Measurements from ENCODE around the gene GPR78. TPM values are rescaled to one million over a fixed set of nuclear protein-coding genes. Genes with fewer than 3 reads are reported as not detected.
"Not testable (repeated sequence)": the region's sequence is repeated elsewhere in the genome, so short reads cannot be mapped to it uniquely, and the experiment has no call there.

The GPR78 gene
- total RNA-seq, 2 donors from 2014 or later: 0.45 TPM; not detected in 1

DNA sequence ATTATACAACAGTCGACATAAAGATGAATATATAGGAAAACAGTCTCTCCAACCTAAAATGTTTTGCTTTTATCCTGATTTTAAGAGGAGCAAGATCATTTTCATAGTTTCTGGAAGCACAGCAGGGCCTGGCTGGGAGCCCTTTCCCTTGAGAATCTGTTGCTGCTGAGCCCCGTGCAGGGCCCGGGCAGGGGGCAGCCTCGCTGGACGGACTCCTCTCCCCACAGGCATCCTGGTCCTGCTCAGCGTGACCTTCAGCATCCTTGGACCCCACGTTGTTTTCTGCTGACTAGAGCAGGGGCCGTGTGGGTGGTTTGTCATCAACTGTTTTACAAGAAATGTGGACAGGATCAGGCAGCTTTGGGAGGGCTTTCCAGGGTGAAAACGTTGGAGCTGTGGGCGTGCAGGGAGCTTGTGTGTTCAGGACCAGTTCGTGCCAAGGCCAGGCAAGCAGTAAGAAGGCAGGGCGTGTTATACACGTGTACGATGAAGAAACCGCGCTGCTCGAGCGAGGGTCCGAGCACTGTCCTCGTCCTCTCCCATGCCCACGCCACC lies 37.4 kb downstream of the GPR78 start:
- WGBS: 66% methylated on average over 21 of the region's 21 CpGs
- H3K27me3 ChIP-seq (replicated peaks; ENCODE audit: insufficient read depth): no peaks in the 10 kb centered on the region
- no peaks in the 10 kb centered on the region for H3K4me1 ChIP-seq (replicated peaks)
- H3K27ac ChIP-seq: no peak overlapping the region
- DNase-seq (ENCODE audit: low spot score): no peak
- TF ChIP-seq POLR2A (IDR thresholded peaks at IDR 0.05): no peak
- no peak overlapping the region for H3K4me3 ChIP-seq
- no peaks in the 10 kb centered on the region for H3K9me3 ChIP-seq
- intact Hi-C loops (cut with DNase I): no loop called here
- no peaks in the 10 kb centered on the region for H3K36me3 ChIP-seq

DNA sequence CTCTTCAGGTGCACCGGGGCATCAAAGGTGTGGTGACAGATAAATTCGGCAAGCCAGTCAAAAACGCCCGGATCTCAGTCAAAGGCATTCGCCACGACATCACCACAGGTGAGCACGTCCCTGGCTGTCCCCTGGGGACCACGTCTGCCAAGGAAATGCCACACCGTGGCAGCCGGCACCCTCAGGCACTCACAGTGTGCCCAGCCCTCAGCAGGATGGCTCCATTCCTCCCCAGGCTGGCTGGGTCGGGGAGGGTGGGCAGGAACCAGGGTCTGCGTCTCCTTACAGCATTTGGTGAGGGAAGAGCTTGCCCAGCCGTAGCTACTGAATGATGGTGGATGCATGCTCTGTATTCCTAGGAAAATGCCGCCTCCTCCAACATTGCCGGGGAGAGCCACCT lies 38.2 kb downstream of the GPR78 start:
- Histone ChIP-seq H3K27ac (no peak overlapping the region), H3K27me3 (replicated peaks; ENCODE audit: insufficient read depth) (no peaks in the 10 kb centered on the region), H3K36me3 (no peaks in the 10 kb centered on the region), H3K4me1 (replicated peaks) (no peaks in the 10 kb centered on the region), H3K9me3 (no peaks in the 10 kb centered on the region), H3K4me3 (no peak overlapping the region)
- intact Hi-C loops (cut with DNase I): no loop called here
- TF ChIP-seq POLR2AphosphoS5 (IDR thresholded peaks at IDR 0.05) (no peak), POLR2A (IDR thresholded peaks at IDR 0.05) (no peak)
- TF ChIP-seq, protein P1, sequence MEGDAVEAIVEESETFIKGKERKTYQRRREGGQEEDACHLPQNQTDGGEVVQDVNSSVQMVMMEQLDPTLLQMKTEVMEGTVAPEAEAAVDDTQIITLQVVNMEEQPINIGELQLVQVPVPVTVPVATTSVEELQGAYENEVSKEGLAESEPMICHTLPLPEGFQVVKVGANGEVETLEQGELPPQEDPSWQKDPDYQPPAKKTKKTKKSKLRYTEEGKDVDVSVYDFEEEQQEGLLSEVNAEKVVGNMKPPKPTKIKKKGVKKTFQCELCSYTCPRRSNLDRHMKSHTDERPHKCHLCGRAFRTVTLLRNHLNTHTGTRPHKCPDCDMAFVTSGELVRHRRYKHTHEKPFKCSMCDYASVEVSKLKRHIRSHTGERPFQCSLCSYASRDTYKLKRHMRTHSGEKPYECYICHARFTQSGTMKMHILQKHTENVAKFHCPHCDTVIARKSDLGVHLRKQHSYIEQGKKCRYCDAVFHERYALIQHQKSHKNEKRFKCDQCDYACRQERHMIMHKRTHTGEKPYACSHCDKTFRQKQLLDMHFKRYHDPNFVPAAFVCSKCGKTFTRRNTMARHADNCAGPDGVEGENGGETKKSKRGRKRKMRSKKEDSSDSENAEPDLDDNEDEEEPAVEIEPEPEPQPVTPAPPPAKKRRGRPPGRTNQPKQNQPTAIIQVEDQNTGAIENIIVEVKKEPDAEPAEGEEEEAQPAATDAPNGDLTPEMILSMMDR (IDR thresholded peaks at IDR 0.05): no peak
- 66% methylated on average over 15 of the region's 15 CpGs for WGBS
- no peak for DNase-seq (ENCODE audit: low spot score)

DNA sequence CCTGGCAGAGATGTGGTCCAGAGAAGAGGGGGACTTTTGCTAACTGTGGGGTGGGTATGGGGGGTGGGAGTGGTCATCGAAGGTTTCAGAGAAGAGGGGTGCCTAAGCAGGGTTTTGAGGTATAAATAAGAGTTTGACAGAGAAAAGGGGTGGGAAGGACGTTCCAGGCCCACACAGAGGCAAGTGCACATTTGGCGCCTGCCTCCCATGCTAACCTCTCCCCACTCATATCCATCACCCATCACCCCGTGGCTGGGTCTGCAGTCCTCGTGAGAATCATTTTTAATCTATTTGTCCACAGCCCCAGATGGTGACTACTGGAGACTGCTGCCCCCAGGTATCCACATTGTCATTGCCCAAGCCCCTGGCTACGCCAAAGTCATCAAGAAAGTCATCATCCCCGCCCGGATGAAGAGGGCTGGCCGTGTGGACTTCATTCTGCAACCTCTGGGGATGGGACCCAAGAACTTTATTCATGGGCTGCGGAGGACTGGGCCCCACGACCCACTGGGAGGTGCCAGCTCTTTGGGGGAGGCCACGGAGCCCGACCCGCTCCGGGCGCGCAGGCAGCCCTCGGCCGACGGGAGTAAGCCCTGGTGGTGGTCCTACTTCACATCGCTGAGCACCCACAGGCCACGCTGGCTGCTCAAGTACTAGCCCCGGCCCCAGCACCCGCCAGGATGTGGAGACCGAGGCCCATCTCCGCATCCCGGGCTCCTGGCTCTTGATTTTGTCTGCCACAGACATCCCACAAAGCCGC lies 38.9 kb downstream of the GPR78 start:
- DNase-seq (ENCODE audit: low spot score): no peak
- WGBS: 90% methylated on average over 28 of the region's 28 CpGs
- no peaks in the 10 kb centered on the region for H3K36me3 ChIP-seq
- no peak overlapping the region for H3K4me3 ChIP-seq
- intact Hi-C loops (cut with DNase I): no loop called here
- TF ChIP-seq, protein P1 (IDR thresholded peaks at IDR 0.05): no peak
- no peak overlapping the region for H3K27ac ChIP-seq
- no peaks in the 10 kb centered on the region for H3K9me3 ChIP-seq
- H3K27me3 ChIP-seq (replicated peaks; ENCODE audit: insufficient read depth): no peaks in the 10 kb centered on the region
- no peaks in the 10 kb centered on the region for H3K4me1 ChIP-seq (replicated peaks)

DNA sequence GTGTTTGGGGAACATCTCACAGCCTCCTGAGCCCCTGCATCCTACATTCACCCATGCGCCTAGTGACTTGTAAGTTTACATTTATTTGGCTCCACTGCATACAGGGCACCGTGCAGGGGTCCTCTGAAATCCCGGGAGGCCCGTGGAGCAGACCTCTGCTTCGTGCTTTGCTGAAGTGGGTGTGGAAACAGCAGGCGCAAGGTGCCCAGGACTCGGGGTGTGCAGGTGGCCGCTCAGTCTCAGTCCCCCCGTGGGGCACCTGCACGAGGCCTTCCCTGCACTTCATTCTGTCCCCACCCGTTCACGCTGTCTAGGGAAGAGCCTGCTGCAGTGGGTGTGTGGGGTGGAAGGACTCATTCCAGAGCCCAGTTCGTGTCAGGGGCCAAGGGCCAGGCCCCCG lies 40.9 kb downstream of the GPR78 start:
- H3K9me3 ChIP-seq; H3K27ac ChIP-seq; H3K4me3 ChIP-seq; H3K27me3 ChIP-seq (replicated peaks; ENCODE audit: insufficient read depth); intact Hi-C loops (cut with DNase I); DNase-seq (ENCODE audit: low spot score); H3K36me3 ChIP-seq; H3K4me1 ChIP-seq (replicated peaks): not testable (repeated sequence)
- 80% methylated on average over 10 of the region's 14 CpGs for WGBS

DNA sequence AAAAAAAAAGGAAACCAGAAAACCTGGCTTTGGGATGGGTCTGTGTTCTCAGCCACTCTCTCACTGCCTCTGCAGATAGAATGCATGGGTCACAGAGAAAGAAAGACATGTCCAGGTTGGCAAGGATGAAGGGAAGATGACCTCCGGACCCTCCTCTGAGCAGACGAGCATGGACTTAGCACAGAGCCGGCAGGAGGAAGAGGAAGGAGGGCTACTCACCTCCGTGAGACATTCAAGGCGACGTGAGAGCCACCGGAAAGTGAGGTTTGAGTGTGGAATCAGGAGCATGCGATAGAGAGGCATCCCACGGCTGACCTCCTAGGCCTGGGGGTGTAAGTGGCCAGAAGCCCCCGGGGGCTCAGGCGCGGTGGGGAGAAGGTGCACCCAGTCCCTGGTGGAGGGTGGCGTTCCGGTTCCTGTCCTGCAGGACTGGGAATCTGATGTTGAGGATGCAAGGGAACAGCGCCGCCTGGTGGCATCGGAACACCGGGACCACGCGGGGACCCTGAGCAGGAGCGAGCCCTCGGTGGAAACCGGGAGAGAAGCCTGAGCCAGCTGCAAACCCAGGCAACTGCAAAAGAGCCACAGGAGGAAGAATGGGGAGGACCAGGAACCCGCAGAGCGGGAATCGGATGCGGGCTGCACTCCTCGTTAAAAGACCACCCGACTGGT lies 44.5 kb downstream of the GPR78 start:
- H3K27me3 ChIP-seq (replicated peaks; ENCODE audit: insufficient read depth); H3K36me3 ChIP-seq; H3K27ac ChIP-seq; H3K9me3 ChIP-seq; H3K4me1 ChIP-seq (replicated peaks); intact Hi-C loops (cut with DNase I); H3K4me3 ChIP-seq; DNase-seq (ENCODE audit: low spot score): not testable (repeated sequence)
- no CpG with 5 or more reads among the region's 29 CpGs for WGBS

DNA sequence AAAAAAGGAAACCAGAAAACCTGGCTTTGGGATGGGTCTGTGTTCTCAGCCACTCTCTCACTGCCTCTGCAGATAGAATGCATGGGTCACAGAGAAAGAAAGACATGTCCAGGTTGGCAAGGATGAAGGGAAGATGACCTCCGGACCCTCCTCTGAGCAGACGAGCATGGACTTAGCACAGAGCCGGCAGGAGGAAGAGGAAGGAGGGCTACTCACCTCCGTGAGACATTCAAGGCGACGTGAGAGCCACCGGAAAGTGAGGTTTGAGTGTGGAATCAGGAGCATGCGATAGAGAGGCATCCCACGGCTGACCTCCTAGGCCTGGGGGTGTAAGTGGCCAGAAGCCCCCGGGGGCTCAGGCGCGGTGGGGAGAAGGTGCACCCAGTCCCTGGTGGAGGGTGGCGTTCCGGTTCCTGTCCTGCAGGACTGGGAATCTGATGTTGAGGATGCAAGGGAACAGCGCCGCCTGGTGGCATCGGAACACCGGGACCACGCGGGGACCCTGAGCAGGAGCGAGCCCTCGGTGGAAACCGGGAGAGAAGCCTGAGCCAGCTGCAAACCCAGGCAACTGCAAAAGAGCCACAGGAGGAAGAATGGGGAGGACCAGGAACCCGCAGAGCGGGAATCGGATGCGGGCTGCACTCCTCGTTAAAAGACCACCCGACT lies 50.2 kb downstream of the GPR78 start:
- DNase-seq (ENCODE audit: low spot score); H3K27me3 ChIP-seq (replicated peaks; ENCODE audit: insufficient read depth); H3K4me1 ChIP-seq (replicated peaks); H3K9me3 ChIP-seq; H3K4me3 ChIP-seq; intact Hi-C loops (cut with DNase I); H3K36me3 ChIP-seq; H3K27ac ChIP-seq: not testable (repeated sequence)
- no CpG with 5 or more reads among the region's 29 CpGs for WGBS

DNA sequence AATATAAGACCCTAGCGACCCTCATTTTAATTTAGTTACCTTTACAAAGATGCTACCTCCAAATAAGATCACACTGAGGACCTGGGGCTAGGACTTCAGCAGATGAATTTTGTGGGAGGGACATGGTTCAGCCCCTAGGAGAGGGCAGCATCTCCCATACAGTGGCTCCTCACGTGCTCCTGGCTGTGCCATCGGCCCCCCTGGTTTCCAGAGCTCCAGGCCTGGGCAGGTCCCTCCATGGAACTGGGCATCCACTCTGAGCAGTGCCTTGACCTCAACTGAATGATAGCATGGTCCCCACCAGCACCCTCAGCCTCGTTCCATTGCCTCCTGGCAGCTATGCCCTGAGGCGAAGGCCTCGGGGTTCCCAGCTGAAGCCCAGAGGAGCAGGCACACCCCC lies 51.7 kb downstream of the GPR78 start:
- H3K27me3 ChIP-seq (replicated peaks; ENCODE audit: insufficient read depth); H3K36me3 ChIP-seq; H3K4me3 ChIP-seq; H3K27ac ChIP-seq; DNase-seq (ENCODE audit: low spot score); H3K9me3 ChIP-seq; intact Hi-C loops (cut with DNase I); H3K4me1 ChIP-seq (replicated peaks): not testable (repeated sequence)
- WGBS: 80% methylated on average over 1 of the region's 6 CpGs

DNA sequence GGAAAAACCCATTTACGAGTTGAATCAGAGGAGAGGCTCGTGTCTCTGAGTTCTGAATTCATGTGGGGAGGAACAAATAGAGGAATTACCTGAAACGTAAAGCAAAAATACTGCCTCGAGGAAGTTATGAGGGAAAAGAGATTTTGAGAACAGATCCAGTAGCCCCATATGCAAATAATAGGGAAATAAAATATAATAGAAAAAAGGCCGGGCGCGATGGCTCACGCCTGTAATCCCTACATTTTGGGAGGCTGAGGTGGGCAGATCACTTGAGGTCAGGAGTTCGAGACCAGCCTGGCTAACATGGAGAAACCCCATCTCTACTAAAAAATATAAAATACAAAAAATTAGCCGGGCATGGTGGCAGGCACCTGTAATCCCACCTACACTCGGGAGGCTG lies 54.6 kb downstream of the GPR78 start:
- H3K4me1 ChIP-seq (replicated peaks); intact Hi-C loops (cut with DNase I); H3K27me3 ChIP-seq (replicated peaks; ENCODE audit: insufficient read depth); H3K36me3 ChIP-seq; H3K4me3 ChIP-seq; H3K9me3 ChIP-seq; H3K27ac ChIP-seq; DNase-seq (ENCODE audit: low spot score): not testable (repeated sequence)
- WGBS: 58% methylated on average over 7 of the region's 11 CpGs

DNA sequence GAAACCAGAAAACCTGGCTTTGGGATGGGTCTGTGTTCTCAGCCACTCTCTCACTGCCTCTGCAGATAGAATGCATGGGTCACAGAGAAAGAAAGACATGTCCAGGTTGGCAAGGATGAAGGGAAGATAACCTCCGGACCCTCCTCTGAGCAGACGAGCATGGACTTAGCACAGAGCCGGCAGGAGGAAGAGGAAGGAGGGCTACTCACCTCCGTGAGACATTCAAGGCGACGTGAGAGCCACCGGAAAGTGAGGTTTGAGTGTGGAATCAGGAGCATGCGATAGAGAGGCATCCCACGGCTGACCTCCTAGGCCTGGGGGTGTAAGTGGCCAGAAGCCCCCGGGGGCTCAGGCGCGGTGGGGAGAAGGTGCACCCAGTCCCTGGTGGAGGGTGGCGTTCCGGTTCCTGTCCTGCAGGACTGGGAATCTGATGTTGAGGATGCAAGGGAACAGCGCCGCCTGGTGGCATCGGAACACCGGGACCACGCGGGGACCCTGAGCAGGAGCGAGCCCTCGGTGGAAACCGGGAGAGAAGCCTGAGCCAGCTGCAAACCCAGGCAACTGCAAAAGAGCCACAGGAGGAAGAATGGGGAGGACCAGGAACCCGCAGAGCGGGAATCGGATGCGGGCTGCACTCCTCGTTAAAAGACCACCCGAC lies 55.8 kb downstream of the GPR78 start:
- H3K36me3 ChIP-seq; intact Hi-C loops (cut with DNase I); H3K9me3 ChIP-seq; H3K4me1 ChIP-seq (replicated peaks); H3K27me3 ChIP-seq (replicated peaks; ENCODE audit: insufficient read depth); H3K27ac ChIP-seq; H3K4me3 ChIP-seq; DNase-seq (ENCODE audit: low spot score): not testable (repeated sequence)
- no CpG with 5 or more reads among the region's 29 CpGs for WGBS

All from prostate gland (tissue), 2 donors.